ENCODE data around the gene ELN. TPM values are rescaled to one million over a fixed set of nuclear protein-coding genes. Genes with fewer than 3 reads are reported as not detected.
"Not testable (repeated sequence)": the region's sequence is repeated elsewhere in the genome, so short reads cannot be mapped to it uniquely, and the experiment has no call there.

ELN gene
- total RNA-seq, 1 donor from 2014 or later, result 0.47 TPM

DNA sequence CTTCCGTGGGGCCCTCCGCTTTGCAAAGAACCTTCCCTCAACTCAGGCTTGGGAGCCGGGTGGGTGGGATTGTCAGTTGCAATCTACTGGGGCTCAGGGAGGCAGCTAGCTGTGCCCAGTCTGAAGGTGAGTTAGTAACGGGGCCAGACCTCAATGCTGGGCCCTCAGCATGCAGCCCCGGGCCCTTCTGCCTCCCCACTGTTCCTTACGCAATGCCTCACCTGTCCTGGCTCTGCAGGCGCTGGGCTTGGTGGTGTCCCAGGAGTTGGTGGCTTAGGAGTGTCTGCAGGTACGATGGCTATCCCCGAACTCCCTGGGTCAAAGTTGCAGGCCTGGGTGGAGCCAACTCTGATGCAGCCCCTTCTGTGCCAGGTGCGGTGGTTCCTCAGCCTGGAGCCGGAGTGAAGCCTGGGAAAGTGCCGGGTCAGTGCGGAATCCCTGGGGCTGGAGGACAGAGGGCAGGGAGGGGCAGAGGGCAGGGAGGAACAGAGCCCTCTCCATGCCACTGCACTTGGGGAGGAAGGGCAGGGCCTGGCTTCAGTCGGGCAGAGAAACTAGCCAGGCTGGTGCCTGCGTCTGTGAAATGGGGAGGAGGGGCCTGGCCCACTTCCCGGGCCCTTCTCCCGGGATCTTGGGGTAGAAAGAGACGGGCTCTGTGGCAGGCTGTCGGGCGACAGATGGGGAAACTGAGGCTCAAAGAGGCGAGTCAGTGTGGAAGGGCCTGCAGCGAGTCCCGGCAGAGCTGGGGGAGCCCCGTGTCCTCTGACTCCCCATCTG lies 15.0 kb downstream of the ELN start:
- Mint-ChIP-seq H3K9me3 (no peaks in the 10 kb centered on the region), H3K27ac (peak overlapping the region; percentile 33), H3K36me3 (no peaks in the 10 kb centered on the region), H3K27me3 (ENCODE audit: insufficient read depth, low read depth) (peaks cover 18% of the 10 kb centered on the region), H3K4me3 (no peak overlapping the region), H3K4me1 (peaks cover 21% of the 10 kb centered on the region)
- H3K27ac ChIP-seq, result no peak overlapping the region
- no peak for DNase-seq (ENCODE audit: low spot score)
- TF ChIP-seq CTCF (IDR thresholded peaks at IDR 0.05), result no peak
- TF ChIP-seq EZH2 (IDR thresholded peaks at IDR 0.05), result no peak
- TF ChIP-seq EZH2phosphoT487 (IDR thresholded peaks at IDR 0.05), result no peak
- H3F3A ChIP-seq (ENCODE audit: low read depth), result no peaks in the 10 kb centered on the region
- H3K4me1 ChIP-seq, result peaks cover 16% of the 10 kb centered on the region
- peak overlapping the region; percentile 70 for H2AFZ ChIP-seq (replicated peaks)
- no peak overlapping the region for H3K4me3 ChIP-seq
- peak overlapping the region; percentile 74 for H3K4me2 ChIP-seq
- no peak overlapping the region for H3K9ac ChIP-seq
- no peaks in the 10 kb centered on the region for H3K9me3 ChIP-seq (ENCODE audit: low read depth)
- H3K79me2 ChIP-seq (ENCODE audit: low read depth), result no peaks in the 10 kb centered on the region
- no peaks in the 10 kb centered on the region for H4K20me1 ChIP-seq (ENCODE audit: low read depth)
- H3K27me3 ChIP-seq, result no peaks in the 10 kb centered on the region
- no peaks in the 10 kb centered on the region for H3K36me3 ChIP-seq

- no peaks in the 10 kb centered on the region for H3F3A ChIP-seq (ENCODE audit: low read depth)
- Mint-ChIP-seq H3K27me3 (ENCODE audit: insufficient read depth, low read depth) (peaks cover 16% of the 10 kb centered on the region), H3K4me3 (no peak overlapping the region), H3K4me1 (peaks cover 21% of the 10 kb centered on the region), H3K27ac (peak overlapping the region; percentile 33), H3K36me3 (no peaks in the 10 kb centered on the region), H3K9me3 (no peaks in the 10 kb centered on the region)
- TF ChIP-seq EZH2phosphoT487 (IDR thresholded peaks at IDR 0.05) (no peak), CTCF (IDR thresholded peaks at IDR 0.05) (no peak), EZH2 (IDR thresholded peaks at IDR 0.05) (no peak)
- H3K36me3 ChIP-seq, result no peaks in the 10 kb centered on the region
- H3K4me3 ChIP-seq, result no peak overlapping the region
- H3K4me1 ChIP-seq, result peaks cover 16% of the 10 kb centered on the region
- DNase-seq (ENCODE audit: low spot score), result peak; percentile 79
- H3K79me2 ChIP-seq (ENCODE audit: low read depth), result no peaks in the 10 kb centered on the region
- H2AFZ ChIP-seq (replicated peaks), result peak overlapping the region; percentile 70
- H3K27me3 ChIP-seq, result no peaks in the 10 kb centered on the region
- H3K4me2 ChIP-seq, result peak overlapping the region; percentile 74
- H3K9ac ChIP-seq, result no peak overlapping the region
- no peaks in the 10 kb centered on the region for H4K20me1 ChIP-seq (ENCODE audit: low read depth)
- H3K27ac ChIP-seq, result no peak overlapping the region
- no peaks in the 10 kb centered on the region for H3K9me3 ChIP-seq (ENCODE audit: low read depth)
Measured at GRCh38 chr7:74043523-74043951, 15.6 kb downstream of the ELN start.

DNA sequence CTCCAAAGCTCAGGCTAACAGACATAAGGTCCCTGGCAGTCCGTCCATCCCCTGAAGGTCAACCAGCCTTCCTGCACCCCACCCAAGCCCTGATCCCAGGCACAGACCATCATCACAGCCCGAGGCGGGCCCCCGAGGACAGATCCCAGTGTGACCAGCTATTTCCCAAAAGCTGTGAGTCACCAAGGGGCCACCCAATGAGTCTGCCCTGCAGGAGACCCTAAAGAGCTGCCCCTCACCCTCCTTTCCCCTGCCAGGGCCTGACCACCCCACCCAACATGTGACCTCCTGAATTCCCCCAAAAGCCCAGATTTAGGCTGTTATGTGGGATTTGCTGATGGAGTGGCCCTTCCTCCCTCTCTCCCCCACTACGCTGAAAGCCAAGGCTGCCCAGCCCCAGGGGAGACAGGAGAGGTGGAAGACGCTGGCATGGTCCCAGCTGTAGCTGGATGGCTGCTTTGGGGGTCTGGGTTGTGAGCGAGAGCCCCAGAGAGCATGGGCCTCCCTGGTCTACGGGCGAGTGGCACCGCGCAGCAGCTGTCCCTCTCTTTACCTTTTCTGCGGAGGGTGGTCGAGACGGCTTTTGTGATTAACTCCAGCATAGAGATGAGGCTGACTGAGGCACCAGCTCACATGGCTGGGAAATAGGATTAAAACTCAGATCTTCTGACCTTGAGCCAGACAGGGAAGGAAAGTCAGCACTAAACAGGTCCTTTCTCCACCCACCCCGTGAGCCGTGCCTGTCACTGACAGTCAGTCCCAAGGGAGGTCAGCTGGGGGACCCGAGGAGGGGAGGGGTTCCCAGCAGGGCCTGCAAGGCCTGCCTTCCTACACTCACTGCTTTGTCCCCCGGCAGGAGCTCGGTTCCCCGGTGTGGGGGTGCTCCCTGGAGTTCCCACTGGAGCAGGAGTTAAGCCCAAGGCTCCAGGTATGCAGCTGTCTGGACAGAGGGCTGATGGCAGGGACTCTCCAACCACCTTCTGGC lies 16.7 kb downstream of the ELN start:
- H3K27ac Mint-ChIP-seq, result peak overlapping the region; percentile 50

GRCh38 chr7:74046581-74046980 lies 18.6 kb downstream of the ELN start:
- not testable (repeated sequence) for H3K27ac ChIP-seq; H3K36me3 Mint-ChIP-seq; H3K9ac ChIP-seq; H3K4me2 ChIP-seq; H3K4me3 ChIP-seq; H4K20me1 ChIP-seq (ENCODE audit: low read depth); H3K79me2 ChIP-seq (ENCODE audit: low read depth); DNase-seq (ENCODE audit: low spot score); H3K27me3 ChIP-seq; H3K27ac Mint-ChIP-seq; H3K36me3 ChIP-seq; H3K9me3 Mint-ChIP-seq; H2AFZ ChIP-seq (replicated peaks); H3K4me3 Mint-ChIP-seq; H3K9me3 ChIP-seq (ENCODE audit: low read depth); H3K27me3 Mint-ChIP-seq (ENCODE audit: insufficient read depth, low read depth); H3F3A ChIP-seq (ENCODE audit: low read depth)
- H3K4me1 ChIP-seq, result peaks cover 16% of the 10 kb centered on the region
- H3K4me1 Mint-ChIP-seq, result peaks cover 21% of the 10 kb centered on the region

More for the DNA sequence above, 16.7 kb downstream of the ELN start:
- Histone ChIP-seq H3K27ac (no peak overlapping the region), H3K9ac (no peak overlapping the region), H3F3A (ENCODE audit: low read depth) (no peaks in the 10 kb centered on the region), H3K4me2 (no peak overlapping the region), H3K4me1 (peaks cover 16% of the 10 kb centered on the region), H3K36me3 (no peaks in the 10 kb centered on the region), H3K9me3 (ENCODE audit: low read depth) (no peaks in the 10 kb centered on the region), H4K20me1 (ENCODE audit: low read depth) (no peaks in the 10 kb centered on the region), H2AFZ (replicated peaks) (no peak overlapping the region), H3K79me2 (ENCODE audit: low read depth) (no peaks in the 10 kb centered on the region), H3K27me3 (no peaks in the 10 kb centered on the region), H3K4me3 (no peak overlapping the region)
- H3K4me1 Mint-ChIP-seq, result peaks cover 21% of the 10 kb centered on the region
- DNase-seq (ENCODE audit: low spot score), result no peak
- no peaks in the 10 kb centered on the region for H3K9me3 Mint-ChIP-seq
- H3K27me3 Mint-ChIP-seq (ENCODE audit: insufficient read depth, low read depth), result peaks cover 10% of the 10 kb centered on the region
- no peak for TF ChIP-seq EZH2 (IDR thresholded peaks at IDR 0.05)
- TF ChIP-seq EZH2phosphoT487 (IDR thresholded peaks at IDR 0.05), result no peak
- no peak for TF ChIP-seq CTCF (IDR thresholded peaks at IDR 0.05)
- no peak overlapping the region for H3K4me3 Mint-ChIP-seq
- H3K36me3 Mint-ChIP-seq, result no peaks in the 10 kb centered on the region
